T-helper 1 cell treated with Interleukin-12 subunit alpha and Interleukin-12 subunit beta and Interleukin-4 antibody, amounts not matched to agents 30 μg/mL and 1 μg/mL, for 36 hours (primary cell): ENCODE results near the gene SYNPO.

Experiments used
- H3K27ac Mint-ChIP-seq: one replicate; pipeline ENCODE4 v1.8.0; 2021; ENCODE audit warnings: mild to moderate bottlenecking, mixed read lengths
- H3K27me3 Mint-ChIP-seq: one replicate; pipeline ENCODE4 v1.8.0; 2021; ENCODE audit warnings: low read depth, mixed read lengths
- H3K36me3 Mint-ChIP-seq: one replicate; pipeline ENCODE4 v1.8.0; 2021; ENCODE audit warnings: low read depth, mixed read lengths
- H3K4me1 Mint-ChIP-seq: one replicate; pipeline ENCODE4 v1.8.0; 2021; ENCODE audit warnings: low read depth, mixed read lengths
- H3K4me3 Mint-ChIP-seq: one replicate; pipeline ENCODE4 v1.8.0; 2021; ENCODE audit warnings: mild to moderate bottlenecking, moderate library complexity, mixed read lengths
- H3K9me3 Mint-ChIP-seq: one replicate; pipeline ENCODE4 v1.8.0; 2021; ENCODE audit warnings: mixed read lengths

SYNPO gene

GRCh38 chr5:150603052-150603451 is 37.4 kb upstream of the SYNPO start:
- no peaks in the 10 kb centered on the region for H3K9me3 Mint-ChIP-seq
- no peaks in the 10 kb centered on the region for H3K36me3 Mint-ChIP-seq
- no peaks in the 10 kb centered on the region for H3K4me1 Mint-ChIP-seq
- H3K27me3 Mint-ChIP-seq = no peaks in the 10 kb centered on the region
- no peak overlapping the region for H3K27ac Mint-ChIP-seq
- H3K4me3 Mint-ChIP-seq = no peak overlapping the region

- H3K36me3 Mint-ChIP-seq = no peaks in the 10 kb centered on the region
- no peaks in the 10 kb centered on the region for H3K4me1 Mint-ChIP-seq
- no peak overlapping the region for H3K27ac Mint-ChIP-seq
- no peaks in the 10 kb centered on the region for H3K27me3 Mint-ChIP-seq
- no peaks in the 10 kb centered on the region for H3K9me3 Mint-ChIP-seq
- H3K4me3 Mint-ChIP-seq = no peak overlapping the region
Observed at GRCh38 chr5:150603491-150603890, 37.0 kb upstream of the SYNPO start.

- Mint-ChIP-seq H3K4me3 (no peak overlapping the region), H3K27ac (no peak overlapping the region), H3K27me3 (no peaks in the 10 kb centered on the region), H3K36me3 (no peaks in the 10 kb centered on the region), H3K9me3 (no peaks in the 10 kb centered on the region), H3K4me1 (no peaks in the 10 kb centered on the region)
Observed at GRCh38 chr5:150604010-150604409, 36.5 kb upstream of the SYNPO start.

GRCh38 chr5:150604894-150605440 is 35.5 kb upstream of the SYNPO start:
- H3K4me3 Mint-ChIP-seq = no peak overlapping the region

GRCh38 chr5:150605546-150605945 is 34.9 kb upstream of the SYNPO start:
- no peak overlapping the region for H3K27ac Mint-ChIP-seq
- H3K9me3 Mint-ChIP-seq = no peaks in the 10 kb centered on the region
- no peaks in the 10 kb centered on the region for H3K27me3 Mint-ChIP-seq
- no peak overlapping the region for H3K4me3 Mint-ChIP-seq
- no peaks in the 10 kb centered on the region for H3K4me1 Mint-ChIP-seq
- H3K36me3 Mint-ChIP-seq = no peaks in the 10 kb centered on the region

More at GRCh38 chr5:150604894-150605440, 35.5 kb upstream of the SYNPO start:
- H3K9me3 Mint-ChIP-seq = no peaks in the 10 kb centered on the region
- H3K36me3 Mint-ChIP-seq = no peaks in the 10 kb centered on the region
- H3K4me1 Mint-ChIP-seq = no peaks in the 10 kb centered on the region
- H3K27me3 Mint-ChIP-seq = no peaks in the 10 kb centered on the region
- H3K27ac Mint-ChIP-seq = no peak overlapping the region

GRCh38 chr5:150606476-150606875 is 34.0 kb upstream of the SYNPO start:
- no peaks in the 10 kb centered on the region for H3K27me3 Mint-ChIP-seq
- no peaks in the 10 kb centered on the region for H3K9me3 Mint-ChIP-seq
- H3K27ac Mint-ChIP-seq = no peak overlapping the region
- no peak overlapping the region for H3K4me3 Mint-ChIP-seq
- no peaks in the 10 kb centered on the region for H3K36me3 Mint-ChIP-seq
- no peaks in the 10 kb centered on the region for H3K4me1 Mint-ChIP-seq

- no peaks in the 10 kb centered on the region for H3K27me3 Mint-ChIP-seq
- no peaks in the 10 kb centered on the region for H3K9me3 Mint-ChIP-seq
- no peaks in the 10 kb centered on the region for H3K36me3 Mint-ChIP-seq
- no peak overlapping the region for H3K4me3 Mint-ChIP-seq
- no peak overlapping the region for H3K27ac Mint-ChIP-seq
- no peaks in the 10 kb centered on the region for H3K4me1 Mint-ChIP-seq
Observed at GRCh38 chr5:150607105-150607504, 33.4 kb upstream of the SYNPO start.

GRCh38 chr5:150607991-150608390 is 32.5 kb upstream of the SYNPO start:
- H3K36me3 Mint-ChIP-seq = no peaks in the 10 kb centered on the region
- H3K9me3 Mint-ChIP-seq = no peaks in the 10 kb centered on the region
- no peak overlapping the region for H3K4me3 Mint-ChIP-seq
- no peak overlapping the region for H3K27ac Mint-ChIP-seq
- no peaks in the 10 kb centered on the region for H3K27me3 Mint-ChIP-seq
- no peaks in the 10 kb centered on the region for H3K4me1 Mint-ChIP-seq

GRCh38 chr5:150608991-150609390 is 31.5 kb upstream of the SYNPO start:
- no peak overlapping the region for H3K4me3 Mint-ChIP-seq
- H3K9me3 Mint-ChIP-seq = no peaks in the 10 kb centered on the region
- no peaks in the 10 kb centered on the region for H3K36me3 Mint-ChIP-seq
- H3K4me1 Mint-ChIP-seq = no peaks in the 10 kb centered on the region
- no peak overlapping the region for H3K27ac Mint-ChIP-seq
- H3K27me3 Mint-ChIP-seq = no peaks in the 10 kb centered on the region

GRCh38 chr5:150609843-150610584 is 30.4 kb upstream of the SYNPO start:
- Mint-ChIP-seq H3K36me3 (no peaks in the 10 kb centered on the region), H3K27ac (no peak overlapping the region), H3K27me3 (no peaks in the 10 kb centered on the region), H3K9me3 (no peaks in the 10 kb centered on the region), H3K4me1 (no peaks in the 10 kb centered on the region), H3K4me3 (no peak overlapping the region)

- Mint-ChIP-seq H3K9me3 (no peaks in the 10 kb centered on the region), H3K4me1 (no peaks in the 10 kb centered on the region), H3K27ac (no peak overlapping the region), H3K27me3 (peaks cover under 1% of the 10 kb centered on the region), H3K36me3 (no peaks in the 10 kb centered on the region), H3K4me3 (no peak overlapping the region)
Observed at GRCh38 chr5:150611026-150611425, 29.4 kb upstream of the SYNPO start.

GRCh38 chr5:150612405-150612804 is 28.1 kb upstream of the SYNPO start:
- Mint-ChIP-seq H3K36me3 (no peaks in the 10 kb centered on the region), H3K4me1 (no peaks in the 10 kb centered on the region), H3K27me3 (peaks cover 6% of the 10 kb centered on the region), H3K4me3 (no peak overlapping the region), H3K27ac (no peak overlapping the region), H3K9me3 (no peaks in the 10 kb centered on the region)

GRCh38 chr5:150612905-150613670 is 27.4 kb upstream of the SYNPO start:
- no peaks in the 10 kb centered on the region for H3K36me3 Mint-ChIP-seq
- no peaks in the 10 kb centered on the region for H3K9me3 Mint-ChIP-seq
- H3K4me3 Mint-ChIP-seq = no peak overlapping the region

GRCh38 chr5:150613991-150614660 is 26.3 kb upstream of the SYNPO start:
- no peaks in the 10 kb centered on the region for H3K36me3 Mint-ChIP-seq
- no peaks in the 10 kb centered on the region for H3K4me1 Mint-ChIP-seq
- no peak overlapping the region for H3K4me3 Mint-ChIP-seq
- H3K27ac Mint-ChIP-seq = no peak overlapping the region
- no peaks in the 10 kb centered on the region for H3K9me3 Mint-ChIP-seq
- H3K27me3 Mint-ChIP-seq = peaks cover 6% of the 10 kb centered on the region

More at GRCh38 chr5:150612905-150613670, 27.4 kb upstream of the SYNPO start:
- Mint-ChIP-seq H3K27me3 (peaks cover 6% of the 10 kb centered on the region), H3K27ac (no peak overlapping the region), H3K4me1 (no peaks in the 10 kb centered on the region)
